Neural cell (in vitro differentiated cells): Measurements from ENCODE around the gene KLRC3.
"Not testable (repeated sequence)": the region's sequence is repeated elsewhere in the genome, so short reads cannot be mapped to it uniquely, and the experiment has no call there.

Experiments
- CTCF ChIP-seq: fragments of 450-650 bp; IDR thresholded peaks from 2 replicates; pipeline ENCODE4 v1.5.1; 2014; ENCODE audit warnings: antibody characterized with exemption, mild to moderate bottlenecking, moderate library complexity; ENCODE audit not compliant: poor library complexity, severe bottlenecking
- EP300 ChIP-seq: fragments of 450-650 bp; conservative IDR thresholded peaks from 2 replicates; pipeline ENCODE4 v1.6.1; 2014; ENCODE audit warnings: antibody characterized with exemption, mild to moderate bottlenecking, moderate library complexity; ENCODE audit not compliant: poor library complexity, severe bottlenecking
- EZH2 ChIP-seq: fragments of 200-600, 300-800 bp; shearing (Covaris generic), sonication (generic); IDR thresholded peaks from 2 replicates; pipeline ENCODE4 v1.6.1; 2014; ENCODE audit warnings: antibody characterized with exemption, low read length, borderline replicate concordance, mild to moderate bottlenecking; ENCODE audit not compliant: insufficient read depth, poor library complexity, severe bottlenecking
- MXI1 ChIP-seq: fragments of 450-650 bp; conservative IDR thresholded peaks from 2 replicates; pipeline ENCODE4 v1.6.1; 2014; ENCODE audit warnings: antibody characterized with exemption, mild to moderate bottlenecking; ENCODE audit not compliant: poor library complexity, severe bottlenecking
- POLR2AphosphoS5 ChIP-seq: IDR thresholded peaks from 2 replicates; pipeline ENCODE4 v1.6.1; 2012
- RAD21 ChIP-seq: fragments of 450-650 bp; conservative IDR thresholded peaks from 2 replicates; pipeline ENCODE4 v1.6.1; 2014; ENCODE audit warnings: antibody characterized with exemption, mild to moderate bottlenecking, moderate library complexity
- SMC3 ChIP-seq: fragments of 450-650 bp; conservative IDR thresholded peaks from 2 replicates; pipeline ENCODE4 v1.6.1; 2014; ENCODE audit warnings: antibody characterized with exemption, mild to moderate bottlenecking, moderate library complexity; ENCODE audit not compliant: poor library complexity
- TAF1 ChIP-seq: IDR thresholded peaks from 2 replicates; pipeline ENCODE4 v1.6.1; 2012; ENCODE audit warnings: low read depth
- TF ChIP-seq, protein P1 (sequence below): IDR thresholded peaks from 2 replicates; pipeline ENCODE4 v1.6.1; 2012; ENCODE audit warnings: borderline replicate concordance

DNA sequence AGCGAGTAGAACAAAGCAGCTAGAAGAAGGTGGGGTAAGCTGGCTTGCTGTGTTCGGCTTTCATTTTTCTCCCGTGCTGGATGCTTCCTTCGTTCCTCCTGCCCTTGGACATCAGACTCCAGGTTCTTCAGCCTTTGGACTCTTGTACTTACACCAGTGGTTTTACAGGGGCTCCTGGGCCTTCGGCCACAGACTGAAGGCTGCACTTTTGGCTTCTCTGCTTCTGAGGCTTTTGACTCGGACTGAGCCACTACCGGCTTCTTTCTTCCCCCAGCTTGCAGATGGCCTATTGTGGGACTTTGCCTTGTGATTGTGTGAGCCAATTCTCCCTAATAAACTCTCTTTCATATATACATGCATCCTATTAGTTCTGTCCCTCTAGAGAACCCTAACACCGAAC, 5.5 kb upstream of the KLRC3 start:
- not testable (repeated sequence) for TF ChIP-seq TAF1, CTCF, POLR2AphosphoS5, RAD21, EP300, MXI1, EZH2, SMC3
- TF ChIP-seq, protein P1, sequence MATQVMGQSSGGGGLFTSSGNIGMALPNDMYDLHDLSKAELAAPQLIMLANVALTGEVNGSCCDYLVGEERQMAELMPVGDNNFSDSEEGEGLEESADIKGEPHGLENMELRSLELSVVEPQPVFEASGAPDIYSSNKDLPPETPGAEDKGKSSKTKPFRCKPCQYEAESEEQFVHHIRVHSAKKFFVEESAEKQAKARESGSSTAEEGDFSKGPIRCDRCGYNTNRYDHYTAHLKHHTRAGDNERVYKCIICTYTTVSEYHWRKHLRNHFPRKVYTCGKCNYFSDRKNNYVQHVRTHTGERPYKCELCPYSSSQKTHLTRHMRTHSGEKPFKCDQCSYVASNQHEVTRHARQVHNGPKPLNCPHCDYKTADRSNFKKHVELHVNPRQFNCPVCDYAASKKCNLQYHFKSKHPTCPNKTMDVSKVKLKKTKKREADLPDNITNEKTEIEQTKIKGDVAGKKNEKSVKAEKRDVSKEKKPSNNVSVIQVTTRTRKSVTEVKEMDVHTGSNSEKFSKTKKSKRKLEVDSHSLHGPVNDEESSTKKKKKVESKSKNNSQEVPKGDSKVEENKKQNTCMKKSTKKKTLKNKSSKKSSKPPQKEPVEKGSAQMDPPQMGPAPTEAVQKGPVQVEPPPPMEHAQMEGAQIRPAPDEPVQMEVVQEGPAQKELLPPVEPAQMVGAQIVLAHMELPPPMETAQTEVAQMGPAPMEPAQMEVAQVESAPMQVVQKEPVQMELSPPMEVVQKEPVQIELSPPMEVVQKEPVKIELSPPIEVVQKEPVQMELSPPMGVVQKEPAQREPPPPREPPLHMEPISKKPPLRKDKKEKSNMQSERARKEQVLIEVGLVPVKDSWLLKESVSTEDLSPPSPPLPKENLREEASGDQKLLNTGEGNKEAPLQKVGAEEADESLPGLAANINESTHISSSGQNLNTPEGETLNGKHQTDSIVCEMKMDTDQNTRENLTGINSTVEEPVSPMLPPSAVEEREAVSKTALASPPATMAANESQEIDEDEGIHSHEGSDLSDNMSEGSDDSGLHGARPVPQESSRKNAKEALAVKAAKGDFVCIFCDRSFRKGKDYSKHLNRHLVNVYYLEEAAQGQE, result not testable (repeated sequence)
